GM19238 (cell line): ENCODE data around the gene ZNF277.

Experiments
- DNase-seq: peaks from one replicate; pipeline ENCODE4 v3.0.0; 2011; ENCODE audit warnings: low spot score; ENCODE audit not compliant: insufficient read length

ZNF277 gene

DNA sequence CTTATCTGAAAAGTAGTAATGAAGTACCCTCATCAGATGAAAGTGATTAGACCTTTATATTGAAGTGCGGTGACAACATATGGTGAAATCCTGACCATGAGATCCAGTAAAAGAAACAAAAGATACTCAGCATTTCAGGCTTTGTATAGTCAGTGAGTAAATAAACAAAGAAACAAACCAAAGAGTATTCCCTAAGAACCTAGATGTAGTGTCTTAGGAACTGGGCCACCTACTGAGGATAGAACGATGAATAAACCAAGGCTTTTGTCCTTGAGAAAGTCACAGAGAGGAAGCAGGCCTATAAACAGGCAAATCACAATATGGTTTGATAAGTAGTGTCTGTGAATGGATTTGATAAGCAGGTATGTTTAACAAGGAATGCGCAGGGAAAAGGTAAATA lies 46.2 kb downstream of the ZNF277 start:
- no peak for DNase-seq

DNA sequence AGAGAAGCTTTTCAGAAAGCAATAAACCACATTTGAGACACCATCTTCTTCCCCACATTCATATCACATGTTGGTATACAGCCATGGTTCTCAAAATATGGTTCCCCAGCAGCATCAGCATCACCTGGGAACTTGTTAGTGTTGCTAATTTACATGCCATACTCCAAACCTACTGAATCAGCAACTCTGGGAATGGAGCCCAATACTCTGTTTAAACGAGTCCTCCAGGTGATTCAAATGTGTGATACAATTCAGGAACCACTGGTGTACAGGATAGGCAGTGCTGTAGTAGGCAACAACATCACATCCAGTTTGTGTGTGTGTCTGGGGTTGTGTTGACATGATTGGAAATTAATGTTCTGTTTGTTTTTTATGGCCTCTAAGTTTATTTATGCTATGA lies 47.7 kb downstream of the ZNF277 start:
- DNase-seq, result no peak

DNA sequence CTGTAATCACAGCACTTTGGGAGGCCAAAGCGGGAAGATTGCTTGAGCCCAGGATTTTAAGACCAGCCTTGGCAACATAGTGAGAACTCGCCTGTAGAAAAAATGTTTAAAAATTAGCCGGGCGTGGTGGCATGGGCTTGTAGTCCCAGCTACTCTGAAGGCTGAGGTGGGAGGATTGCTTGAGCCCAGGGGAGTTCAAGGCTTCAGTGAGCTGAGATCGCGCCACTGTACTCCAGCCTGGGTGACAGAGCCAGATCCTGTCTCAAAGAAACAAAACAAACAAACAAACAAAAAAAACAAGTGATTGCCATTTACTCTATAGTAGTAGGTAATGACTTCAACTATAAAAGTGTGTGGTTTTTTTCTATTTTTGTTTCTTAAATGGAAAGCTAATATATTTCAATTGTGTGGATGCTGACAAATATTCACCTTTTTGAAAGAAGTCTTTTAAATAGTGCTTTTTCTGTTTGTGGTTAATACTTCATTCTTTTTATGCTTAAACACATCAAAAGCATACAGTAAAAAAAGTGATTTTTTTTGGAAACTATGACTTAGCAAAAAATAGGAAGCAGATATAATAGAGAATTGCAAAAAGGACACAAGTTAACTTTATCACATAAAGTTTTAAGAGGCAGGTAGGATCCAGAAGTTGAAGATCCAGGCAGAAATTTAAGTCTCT lies 48.4 kb downstream of the ZNF277 start:
- DNase-seq, result no peak

DNA sequence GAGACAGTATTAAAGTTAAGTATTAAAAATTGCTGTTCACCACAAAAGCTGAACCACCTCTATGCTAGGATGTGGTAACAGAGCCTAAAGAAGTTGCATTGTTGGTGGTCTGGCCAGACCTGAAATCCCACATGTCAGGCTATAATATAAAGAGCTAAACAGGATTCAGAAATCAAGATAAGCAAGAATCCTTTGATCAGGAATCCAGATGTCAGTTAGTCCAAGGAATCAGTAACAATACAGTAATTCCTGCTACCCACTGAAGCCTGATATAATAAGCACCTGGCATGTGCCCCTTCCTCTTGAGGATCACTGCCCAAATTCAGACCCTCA lies 48.9 kb downstream of the ZNF277 start:
- no peak for DNase-seq

DNA sequence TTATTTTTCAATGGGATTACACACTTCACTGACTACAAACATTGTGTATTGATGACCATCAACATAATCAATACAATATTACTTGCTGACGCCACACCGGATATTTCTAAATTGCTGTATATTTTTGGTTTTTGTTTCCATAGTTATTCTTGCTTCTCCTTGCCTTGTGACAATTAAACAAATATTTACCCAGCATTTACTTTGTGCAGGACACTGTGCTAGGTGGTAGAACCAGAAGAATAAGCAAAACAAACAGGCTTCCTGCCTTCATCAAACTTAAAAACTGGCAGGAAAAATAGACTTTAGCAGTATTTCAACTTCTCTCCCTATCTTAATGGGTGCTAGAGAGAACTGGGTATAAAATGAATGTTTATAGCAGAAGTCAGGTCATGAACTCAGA lies 50.6 kb downstream of the ZNF277 start:
- DNase-seq, result no peak

DNA sequence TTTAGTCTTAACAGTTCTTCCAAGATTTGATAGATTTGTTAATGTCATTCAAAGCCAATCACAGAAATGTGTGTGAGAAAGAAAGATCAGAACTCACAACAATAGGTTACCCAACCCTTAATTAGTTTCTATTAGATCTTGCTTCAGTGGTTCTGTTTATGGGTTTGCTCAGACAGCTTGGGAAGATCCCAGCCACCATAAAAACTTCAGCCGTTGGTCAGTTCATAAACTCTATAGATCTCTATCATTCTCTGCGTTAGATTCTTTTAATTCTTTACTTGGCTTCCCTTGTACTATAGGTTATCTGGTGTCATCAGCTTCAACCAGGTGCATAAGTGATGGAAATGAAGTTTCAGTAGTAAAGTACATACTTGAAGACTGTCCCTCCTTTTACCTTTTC lies 54.4 kb downstream of the ZNF277 start:
- DNase-seq, result no peak

DNA sequence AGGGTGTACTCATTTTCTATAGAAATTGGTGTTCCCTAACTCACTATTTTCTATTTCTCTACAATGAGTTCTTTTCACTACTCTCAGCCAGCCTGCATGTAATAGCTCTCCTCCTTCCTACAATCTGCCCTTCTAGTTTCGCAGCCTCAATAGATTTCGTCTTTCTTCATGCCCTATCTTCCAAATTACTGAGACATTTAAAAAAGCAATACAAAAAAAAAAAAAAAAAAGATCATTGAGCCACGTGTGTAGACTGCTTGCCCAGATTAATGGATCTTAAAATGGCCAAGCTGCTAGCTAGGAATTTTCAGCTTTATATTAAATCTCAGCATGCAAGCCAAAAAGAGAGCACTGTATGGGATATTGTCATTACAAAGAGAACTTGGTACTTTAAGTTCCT lies 55.5 kb downstream of the ZNF277 start:
- DNase-seq, result no peak

DNA sequence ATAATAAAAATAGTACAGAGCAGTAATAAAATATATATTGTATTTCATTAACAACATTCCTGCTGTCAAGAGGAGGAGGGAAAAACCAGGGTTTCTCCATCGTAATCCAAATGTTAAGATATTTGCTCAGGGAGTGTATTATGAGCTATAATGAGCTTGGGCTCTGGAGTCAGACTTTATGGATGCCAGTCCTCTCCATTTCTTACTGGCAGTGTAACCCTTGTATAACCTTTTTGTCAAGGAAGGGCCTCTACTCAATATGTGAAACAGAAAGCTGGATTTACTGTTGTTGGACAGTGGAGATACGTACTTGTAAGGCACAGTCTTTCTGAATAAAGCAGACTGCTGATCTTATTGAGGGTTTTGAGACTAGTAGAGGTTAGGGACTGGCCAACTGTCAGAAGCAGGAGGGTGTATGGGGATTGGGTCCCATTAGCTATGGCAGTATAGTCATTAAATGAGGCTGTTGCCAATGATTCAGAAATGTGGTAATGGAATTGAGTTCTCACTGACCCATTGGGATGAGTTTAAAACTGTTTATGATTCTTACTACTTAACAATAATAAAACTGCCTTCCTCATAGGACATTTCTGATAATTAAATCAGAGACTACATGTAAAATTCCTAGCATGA lies 56.5 kb downstream of the ZNF277 start:
- no peak for DNase-seq

DNA sequence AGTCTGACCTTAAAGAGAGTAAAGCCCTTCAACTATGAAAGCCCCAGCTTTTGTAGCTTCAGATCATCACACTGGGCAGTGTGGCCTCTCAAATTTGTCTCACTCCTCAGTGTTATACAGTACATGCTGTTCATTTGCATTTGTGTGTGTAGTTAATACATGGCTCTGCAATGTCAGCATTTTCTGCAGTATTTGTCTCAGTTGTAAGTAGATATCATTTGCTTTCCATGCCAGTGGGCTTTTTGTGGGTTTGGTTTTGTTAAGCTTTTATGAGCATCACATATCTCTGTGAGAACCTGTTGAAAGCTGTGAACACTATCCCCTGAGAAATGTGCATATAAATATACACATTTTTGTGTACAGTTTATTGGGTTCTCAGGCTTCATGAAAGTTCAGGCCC lies 57.0 kb downstream of the ZNF277 start:
- DNase-seq, result no peak

DNA sequence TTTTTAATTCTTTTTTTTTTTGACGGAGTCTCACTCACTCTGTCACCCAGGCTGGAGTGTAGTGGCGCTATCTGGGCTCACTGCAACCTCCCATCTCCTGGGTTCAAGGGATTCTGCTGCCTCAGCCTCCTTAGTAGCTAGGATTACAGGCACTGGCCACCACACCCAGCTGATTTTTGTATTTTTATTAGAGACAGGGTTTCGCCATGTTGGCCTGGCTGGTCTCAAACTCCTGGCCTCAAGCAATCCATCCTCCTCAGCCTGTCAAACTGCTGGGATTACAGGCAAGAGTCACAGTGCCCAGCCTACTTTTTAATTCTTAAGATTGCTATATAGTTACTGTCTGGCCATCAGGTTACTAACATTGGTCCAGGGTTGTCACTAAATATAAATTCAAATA lies 59.6 kb downstream of the ZNF277 start:
- no peak for DNase-seq

DNA sequence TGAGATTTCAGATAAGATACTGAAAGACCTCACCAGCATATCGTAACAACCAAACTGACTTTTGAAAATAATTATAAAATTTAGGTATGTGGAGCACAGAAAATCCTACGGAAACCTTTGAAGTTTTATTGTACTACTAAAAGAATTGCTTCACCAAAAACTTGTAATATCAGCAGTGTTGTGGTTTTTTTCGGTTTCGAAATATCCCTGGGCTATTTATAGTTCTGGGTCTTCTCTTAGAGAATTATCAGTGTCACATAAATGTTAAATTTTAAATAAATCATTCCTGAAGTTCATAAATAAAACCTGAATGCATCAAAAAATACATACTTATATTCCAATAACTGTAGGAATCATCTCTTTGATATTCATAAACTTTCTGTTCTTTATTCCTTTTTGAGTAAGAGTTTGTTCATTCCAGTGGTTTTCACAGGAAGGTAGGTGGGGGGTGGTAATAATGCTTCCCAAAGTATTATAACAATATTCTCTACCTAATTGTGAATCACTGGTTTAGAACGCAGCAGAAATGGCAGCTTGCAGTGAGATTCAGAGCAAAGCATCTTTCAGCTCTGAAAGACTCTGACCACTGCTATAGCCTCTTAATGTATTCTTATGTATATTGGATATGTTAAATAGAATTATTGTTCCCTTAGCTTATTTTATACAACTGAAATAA lies 60.2 kb downstream of the ZNF277 start:
- DNase-seq, result no peak

DNA sequence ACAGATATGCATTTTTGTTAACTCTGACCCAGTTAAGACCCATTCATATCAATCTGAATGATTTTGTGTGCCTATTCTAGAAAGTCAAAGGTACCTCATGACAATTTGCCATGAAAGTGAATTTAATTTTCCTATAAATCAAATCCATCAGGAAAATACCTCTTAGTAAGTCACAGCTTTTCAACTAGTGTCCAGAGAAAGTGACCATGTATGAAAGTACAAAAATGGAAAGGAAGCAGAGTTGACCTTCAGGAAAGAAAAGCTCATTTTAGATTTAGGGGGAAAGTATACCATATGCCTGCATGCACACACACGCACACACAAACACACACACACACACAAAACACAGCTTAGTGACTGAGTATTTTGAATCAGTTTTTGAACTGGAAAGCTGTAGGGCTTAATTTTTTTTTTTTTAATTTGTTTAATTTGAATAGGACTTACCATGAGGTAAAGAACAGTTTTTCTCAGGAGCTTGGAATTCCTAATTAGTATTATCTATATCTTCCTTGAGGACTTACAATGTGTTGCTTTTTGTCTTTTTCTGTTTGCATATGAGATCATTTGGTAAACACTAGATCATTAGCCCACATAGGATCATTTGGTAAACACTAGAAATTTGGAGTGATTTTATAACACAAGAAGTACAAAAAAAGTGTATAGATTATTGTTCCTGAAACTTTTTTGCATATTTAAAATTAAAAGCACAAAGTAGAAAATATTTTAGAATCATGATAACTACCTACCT lies 61.6 kb downstream of the ZNF277 start:
- no peak for DNase-seq

DNA sequence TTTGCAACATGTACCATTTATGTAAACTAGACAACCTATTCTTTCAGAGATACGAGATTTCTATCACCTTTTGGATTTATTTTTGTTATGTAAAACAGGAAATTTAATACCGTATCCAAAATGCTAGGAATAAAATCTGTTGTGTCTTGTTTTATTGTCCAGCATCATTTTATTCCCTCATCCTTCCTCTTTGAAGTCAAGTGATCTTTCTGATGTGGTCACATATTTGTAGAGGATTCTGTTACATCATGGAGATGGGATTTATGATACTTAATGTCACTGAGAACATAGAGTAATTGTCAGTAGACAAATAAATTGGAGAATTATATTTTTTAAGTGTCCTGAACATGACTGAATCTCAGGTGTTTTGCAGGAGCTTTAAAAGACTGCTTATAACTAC lies 64.7 kb downstream of the ZNF277 start:
- DNase-seq, result no peak

DNA sequence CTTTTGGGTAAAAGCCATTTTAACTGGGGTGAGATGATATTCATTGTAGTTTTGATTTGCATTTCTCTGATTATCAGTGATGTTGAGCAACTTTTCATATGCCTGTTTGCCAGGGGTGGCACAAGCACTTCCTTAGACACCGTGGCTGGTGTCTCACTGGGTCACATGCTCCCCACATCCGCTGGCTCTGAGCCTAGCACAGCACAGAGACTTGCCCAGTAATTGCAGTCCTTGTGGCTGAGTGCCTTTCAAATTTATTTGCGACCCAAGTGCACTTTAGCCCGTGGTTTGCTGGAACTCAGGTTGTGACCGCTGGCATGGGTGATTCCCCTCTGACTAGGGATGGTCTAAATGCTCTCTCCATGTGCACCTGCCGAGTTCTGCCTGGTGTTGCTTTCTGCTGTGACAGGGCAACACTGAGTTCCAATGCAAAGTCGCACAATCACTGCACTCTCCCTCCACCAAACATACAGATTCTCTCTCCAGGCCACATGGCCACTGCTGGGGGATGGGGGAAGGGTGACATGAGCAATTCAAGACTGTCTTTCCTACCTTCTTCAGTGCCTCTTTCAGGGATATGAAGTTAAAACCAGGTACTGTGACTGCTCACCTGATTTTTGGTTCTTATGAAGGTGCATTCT lies 66.5 kb downstream of the ZNF277 start:
- no peak for DNase-seq

DNA sequence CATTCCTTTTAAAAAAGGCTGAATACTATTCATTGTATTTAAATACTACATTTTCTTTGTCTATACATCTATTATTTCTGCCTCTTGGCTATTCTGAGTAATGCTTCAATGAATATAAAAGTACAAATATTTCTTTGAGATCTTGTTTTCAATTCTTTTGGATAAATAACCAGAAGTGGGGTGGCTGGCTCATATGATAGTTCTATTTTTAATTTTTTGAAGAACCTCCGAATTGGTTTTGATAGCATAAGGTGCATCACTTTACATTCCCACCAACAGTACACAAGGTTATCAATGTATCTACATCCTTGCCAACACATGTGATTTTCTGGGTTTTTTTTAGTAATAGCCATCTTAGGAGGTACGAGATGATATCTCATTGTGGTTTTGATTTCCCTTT lies 72.5 kb downstream of the ZNF277 start:
- DNase-seq, result no peak

DNA sequence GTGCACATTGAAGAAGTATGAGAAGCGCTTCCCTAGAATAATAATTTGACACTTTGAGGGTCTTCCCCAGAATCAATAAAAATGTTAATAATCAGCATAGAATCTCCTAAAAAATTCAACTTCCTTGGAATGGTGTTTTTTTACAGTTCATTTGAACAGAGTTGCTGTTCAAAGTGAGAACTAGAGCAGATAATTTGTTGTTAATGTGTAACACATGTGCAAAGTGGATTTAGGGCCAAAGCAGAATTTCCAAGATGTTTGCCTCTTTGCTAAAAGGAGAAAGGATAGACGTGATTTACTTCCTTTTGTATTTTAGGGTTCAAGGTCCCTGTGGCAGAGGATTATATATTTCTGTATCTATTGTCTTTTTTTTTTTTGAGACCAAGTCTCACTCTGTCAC lies 73.8 kb downstream of the ZNF277 start:
- no peak for DNase-seq

DNA sequence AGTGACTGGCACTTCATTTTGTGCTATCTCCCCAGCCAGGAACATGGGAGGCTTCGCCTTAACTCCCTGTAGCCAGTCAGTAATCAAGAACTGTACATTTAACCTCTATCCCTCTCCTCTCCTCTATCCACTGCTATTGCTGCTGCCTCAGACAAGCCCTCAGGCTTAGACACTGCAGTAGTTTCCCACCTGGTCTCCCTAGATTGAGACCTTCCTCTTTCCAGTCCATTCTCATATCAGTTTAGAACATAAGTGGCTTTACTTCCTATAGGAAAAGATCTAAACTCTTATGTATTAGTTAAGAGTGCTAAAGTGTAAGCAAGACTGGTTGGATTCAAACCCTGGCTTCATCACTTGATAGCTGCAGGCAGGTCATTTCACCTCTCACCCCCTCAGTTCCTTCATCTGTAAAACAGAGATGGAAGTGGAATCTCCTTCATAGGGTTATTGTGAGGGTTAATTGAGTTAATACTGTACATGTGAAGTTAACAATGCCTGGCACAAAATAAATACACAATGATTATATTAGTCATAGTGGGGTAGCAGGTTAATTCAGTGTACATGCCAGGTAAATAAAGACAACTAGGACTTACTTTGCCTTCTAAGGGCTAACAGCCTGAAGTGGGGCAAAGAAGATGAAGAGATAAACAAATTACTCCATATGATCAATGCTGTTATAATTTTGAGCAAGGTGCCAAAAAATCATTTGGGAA lies 76.1 kb downstream of the ZNF277 start:
- no peak for DNase-seq

DNA sequence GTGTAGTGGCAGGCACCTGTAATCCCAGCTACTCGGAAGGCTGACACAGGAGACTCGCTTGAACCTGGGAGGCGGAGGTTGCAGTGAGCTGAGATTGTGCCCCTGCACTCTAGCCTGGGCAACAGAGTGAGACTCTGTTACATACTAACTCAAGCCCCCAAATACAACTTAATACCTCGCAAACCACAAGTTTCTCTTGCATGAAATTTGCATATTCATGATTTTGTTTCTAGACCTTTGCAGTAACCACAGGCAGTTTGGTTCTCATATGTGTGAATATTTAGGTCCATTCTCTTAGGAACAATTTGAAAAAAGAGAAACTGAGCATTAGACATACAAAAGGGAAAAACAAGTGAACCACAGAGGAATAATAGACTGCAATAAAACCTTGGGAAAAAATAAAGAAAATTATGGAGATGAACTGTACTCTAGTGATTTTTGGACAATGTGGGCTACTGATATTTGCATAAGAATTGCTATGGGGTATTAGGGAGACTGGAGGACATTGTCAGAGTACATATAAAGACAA lies 77.0 kb downstream of the ZNF277 start:
- no peak for DNase-seq

DNA sequence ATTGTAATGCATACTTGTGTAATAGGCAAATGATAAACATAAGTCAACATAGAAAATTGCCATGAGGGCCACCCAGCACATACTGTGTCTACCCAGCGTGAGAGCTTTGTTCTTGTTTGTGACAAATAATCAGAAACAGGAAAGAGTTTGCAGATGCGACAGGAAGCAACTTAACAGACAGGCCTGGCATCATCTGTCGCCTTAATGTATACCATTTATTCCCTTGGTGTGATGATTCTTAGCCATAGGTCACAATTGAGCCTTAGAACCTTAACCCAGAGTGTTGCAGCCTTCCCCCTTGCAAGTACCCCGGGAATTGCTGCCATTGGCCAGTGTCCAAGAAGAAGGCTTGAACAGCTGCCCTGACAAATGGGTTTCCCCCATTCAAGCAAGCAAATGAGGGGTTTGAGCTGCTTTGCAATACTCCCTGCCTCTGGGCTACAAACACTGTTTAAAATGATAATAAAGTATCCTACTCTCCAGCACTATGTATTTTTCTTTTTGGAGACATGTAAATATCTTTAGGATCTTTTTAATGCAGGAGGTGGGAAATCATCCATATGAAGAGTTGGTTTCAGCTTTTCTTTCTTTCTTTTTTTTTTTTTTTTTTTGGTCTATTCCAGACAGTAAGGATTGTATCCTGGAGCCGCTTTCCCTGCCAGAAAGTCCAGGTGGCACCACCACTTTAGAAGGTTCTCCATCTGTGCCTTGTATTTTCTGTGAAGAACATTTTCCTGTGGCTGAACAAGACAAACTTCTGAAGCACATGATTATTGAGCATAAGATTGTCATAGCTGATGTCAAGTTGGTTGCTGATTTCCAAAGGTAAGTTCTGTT lies 80.0 kb downstream of the ZNF277 start:
- DNase-seq, result peak; percentile 7

DNA sequence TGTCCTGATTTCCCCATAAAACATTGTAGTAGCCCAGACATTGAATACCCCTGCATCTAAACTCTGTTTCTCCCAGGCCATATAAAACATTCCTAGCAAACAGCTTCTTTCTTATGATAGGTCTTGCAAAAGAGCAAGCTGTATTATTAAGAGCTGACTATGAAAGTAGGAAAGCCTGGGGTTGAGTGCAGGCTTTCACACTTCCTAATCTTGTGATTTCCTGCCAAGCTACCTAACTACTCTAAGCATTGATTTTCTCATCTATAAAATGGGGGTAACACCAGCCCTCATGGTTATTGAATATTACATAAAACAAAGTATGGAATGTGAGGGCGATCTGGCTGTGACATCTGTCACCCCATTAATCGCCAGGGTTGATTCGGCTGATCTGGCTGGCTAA lies 81.8 kb downstream of the ZNF277 start:
- DNase-seq, result no peak
